ENCODE results near the gene LRRC4.

Gene LRRC4

GRCh38 chr7:127995881-127996215, 35.4 kb downstream of the LRRC4 start:
- Histone ChIP-seq H3K14ac (ENCODE audit: low read length in 2 of 2) (no peak overlapping the region), H3K9me3 (ENCODE audit: control insufficient read depth, low read length) (no peaks in the 10 kb centered on the region), H3K27me3 (ENCODE audit: control insufficient read depth in 1 of 2, insufficient read depth in 1 of 2, low read length in 2 of 2) (no peaks in the 10 kb centered on the region), H3K18ac (ENCODE audit: low read depth in 1 of 2, low read length in 2 of 2) (no peak overlapping the region), H3K4me2 (ENCODE audit: low read length, poor library complexity, severe bottlenecking) (no peak overlapping the region), H3K4me1 (ENCODE audit: control insufficient read depth, insufficient read depth, low read depth, low read length) (peaks cover 6% of the 10 kb centered on the region), H2BK120ac (ENCODE audit: low read depth, low read length) (no peak overlapping the region), H2AK5ac (ENCODE audit: low read length, severe bottlenecking) (no peak overlapping the region), H3K4ac (ENCODE audit: low read depth in 1 of 2, low read length in 2 of 2) (no peak overlapping the region), H2BK15ac (ENCODE audit: low read depth, poor library complexity, severe bottlenecking) (no peak overlapping the region), H4K91ac (ENCODE audit: low read length) (no peak overlapping the region), H3K79me1 (replicated peaks; ENCODE audit: low read length, poor library complexity, severe bottlenecking) (peaks cover 35% of the 10 kb centered on the region), H3K36me3 (ENCODE audit: control insufficient read depth in 1 of 2, insufficient read depth in 2 of 2, low read depth in 1 of 2, low read length in 2 of 2) (peaks cover 12 to 42% of the 10 kb centered on the region in 2 experiments), H2BK5ac (ENCODE audit: low read depth, low read length, poor library complexity, severe bottlenecking) (no peak overlapping the region), H4K8ac (ENCODE audit: low read length) (no peak overlapping the region), H3K27ac (ENCODE audit: low read length, poor library complexity, severe bottlenecking) (no peak overlapping the region), H2AFZ (ENCODE audit: low read depth, low read length) (no peak overlapping the region), H2BK12ac (ENCODE audit: low read length in 2 of 2) (no peak overlapping the region), H3K23ac (ENCODE audit: low read length in 2 of 2) (no peak overlapping the region), H3K9ac (ENCODE audit: low read length) (peak overlapping the region; percentile 50), H3K4me3 (ENCODE audit: insufficient read depth in 1 of 2, low read depth in 1 of 2, low read length in 2 of 2) (peak overlapping the region in 1 of 2 experiments; percentile 34)
- DNase-seq = peak; percentile 45
- 73% methylated on average over 3 of the region's 3 CpGs for WGBS

GRCh38 chr7:127995156-127995880, 35.9 kb downstream of the LRRC4 start:
- H2BK12ac ChIP-seq (ENCODE audit: low read length in 2 of 2) = no peak overlapping the region
- H3K4me1 ChIP-seq (ENCODE audit: control insufficient read depth, insufficient read depth, low read depth, low read length) = peaks cover 5% of the 10 kb centered on the region
- H3K4ac ChIP-seq (ENCODE audit: low read depth in 1 of 2, low read length in 2 of 2) = no peak overlapping the region
- peaks cover 38% of the 10 kb centered on the region for H3K79me1 ChIP-seq (replicated peaks; ENCODE audit: low read length, poor library complexity, severe bottlenecking)
- H3K27me3 ChIP-seq (ENCODE audit: control insufficient read depth in 1 of 2, insufficient read depth in 1 of 2, low read length in 2 of 2) = no peaks in the 10 kb centered on the region
- peak overlapping the region in 1 of 2 experiments; percentile 85 for H3K14ac ChIP-seq (ENCODE audit: low read length in 2 of 2)
- DNase-seq = peak; percentile 50
- H3K18ac ChIP-seq (ENCODE audit: low read depth in 1 of 2, low read length in 2 of 2) = peak overlapping the region in 1 of 2 experiments; percentile 65
- H3K23ac ChIP-seq (ENCODE audit: low read length in 2 of 2) = no peak overlapping the region
- H3K9ac ChIP-seq (ENCODE audit: low read length) = peak overlapping the region; percentile 50
- no peak overlapping the region for H2AK5ac ChIP-seq (ENCODE audit: low read length, severe bottlenecking)
- no peak overlapping the region for H2BK120ac ChIP-seq (ENCODE audit: low read depth, low read length)
- H3K4me2 ChIP-seq (ENCODE audit: low read length, poor library complexity, severe bottlenecking) = no peak overlapping the region
- H2BK5ac ChIP-seq (ENCODE audit: low read depth, low read length, poor library complexity, severe bottlenecking) = no peak overlapping the region
- no peak overlapping the region for H4K91ac ChIP-seq (ENCODE audit: low read length)
- H3K9me3 ChIP-seq (ENCODE audit: control insufficient read depth, low read length) = no peaks in the 10 kb centered on the region
- H4K8ac ChIP-seq (ENCODE audit: low read length) = no peak overlapping the region
- H2AFZ ChIP-seq (ENCODE audit: low read depth, low read length) = no peak overlapping the region
- H3K36me3 ChIP-seq (ENCODE audit: control insufficient read depth in 1 of 2, insufficient read depth in 2 of 2, low read depth in 1 of 2, low read length in 2 of 2) = peaks cover 14 to 48% of the 10 kb centered on the region in 2 experiments
- 52% methylated on average over 3 of the region's 3 CpGs for WGBS
- H3K4me3 ChIP-seq (ENCODE audit: insufficient read depth in 1 of 2, low read depth in 1 of 2, low read length in 2 of 2) = peak overlapping the region in 1 of 2 experiments; percentile 39
- no peak overlapping the region for H2BK15ac ChIP-seq (ENCODE audit: low read depth, poor library complexity, severe bottlenecking)
- peak overlapping the region; percentile 44 for H3K27ac ChIP-seq (ENCODE audit: low read length, poor library complexity, severe bottlenecking)

GRCh38 chr7:127993987-127994386, 37.2 kb downstream of the LRRC4 start:
- Histone ChIP-seq H3K27me3 (ENCODE audit: control insufficient read depth in 1 of 2, insufficient read depth in 1 of 2, low read length in 2 of 2) (no peaks in the 10 kb centered on the region), H2BK5ac (ENCODE audit: low read depth, low read length, poor library complexity, severe bottlenecking) (no peak overlapping the region), H3K18ac (ENCODE audit: low read depth in 1 of 2, low read length in 2 of 2) (no peak overlapping the region), H4K91ac (ENCODE audit: low read length) (no peak overlapping the region), H4K8ac (ENCODE audit: low read length) (no peak overlapping the region), H3K4me3 (ENCODE audit: insufficient read depth in 1 of 2, low read depth in 1 of 2, low read length in 2 of 2) (no peak overlapping the region), H2AFZ (ENCODE audit: low read depth, low read length) (no peak overlapping the region), H3K36me3 (ENCODE audit: control insufficient read depth in 1 of 2, insufficient read depth in 2 of 2, low read depth in 1 of 2, low read length in 2 of 2) (peaks cover 14 to 48% of the 10 kb centered on the region in 2 experiments), H2BK12ac (ENCODE audit: low read length in 2 of 2) (no peak overlapping the region), H3K23ac (ENCODE audit: low read length in 2 of 2) (no peak overlapping the region), H2BK15ac (ENCODE audit: low read depth, poor library complexity, severe bottlenecking) (no peak overlapping the region), H3K27ac (ENCODE audit: low read length, poor library complexity, severe bottlenecking) (no peak overlapping the region), H3K9ac (ENCODE audit: low read length) (no peak overlapping the region), H3K4ac (ENCODE audit: low read depth in 1 of 2, low read length in 2 of 2) (no peak overlapping the region), H3K4me1 (ENCODE audit: control insufficient read depth, insufficient read depth, low read depth, low read length) (peaks cover 5% of the 10 kb centered on the region), H2BK120ac (ENCODE audit: low read depth, low read length) (no peak overlapping the region), H3K14ac (ENCODE audit: low read length in 2 of 2) (no peak overlapping the region), H2AK5ac (ENCODE audit: low read length, severe bottlenecking) (no peak overlapping the region), H3K79me1 (replicated peaks; ENCODE audit: low read length, poor library complexity, severe bottlenecking) (peaks cover 42% of the 10 kb centered on the region), H3K9me3 (ENCODE audit: control insufficient read depth, low read length) (no peaks in the 10 kb centered on the region), H3K4me2 (ENCODE audit: low read length, poor library complexity, severe bottlenecking) (no peak overlapping the region)
- 95% methylated on average over 5 of the region's 5 CpGs for WGBS
- DNase-seq = no peak

GRCh38 chr7:127993317-127993716, 37.9 kb downstream of the LRRC4 start:
- WGBS = 97% methylated on average over 6 of the region's 6 CpGs

More at GRCh38 chr7:127993317-127993716, 37.9 kb downstream of the LRRC4 start:
- Histone ChIP-seq H2BK15ac (ENCODE audit: low read depth, poor library complexity, severe bottlenecking) (no peak overlapping the region), H3K4me3 (ENCODE audit: insufficient read depth in 1 of 2, low read depth in 1 of 2, low read length in 2 of 2) (no peak overlapping the region), H2BK120ac (ENCODE audit: low read depth, low read length) (no peak overlapping the region), H4K91ac (ENCODE audit: low read length) (no peak overlapping the region), H3K4me2 (ENCODE audit: low read length, poor library complexity, severe bottlenecking) (no peak overlapping the region), H3K79me1 (replicated peaks; ENCODE audit: low read length, poor library complexity, severe bottlenecking) (peaks cover 40% of the 10 kb centered on the region), H2AK5ac (ENCODE audit: low read length, severe bottlenecking) (no peak overlapping the region), H3K4me1 (ENCODE audit: control insufficient read depth, insufficient read depth, low read depth, low read length) (peaks cover 6% of the 10 kb centered on the region), H3K9ac (ENCODE audit: low read length) (no peak overlapping the region), H3K27me3 (ENCODE audit: control insufficient read depth in 1 of 2, insufficient read depth in 1 of 2, low read length in 2 of 2) (no peaks in the 10 kb centered on the region), H2BK12ac (ENCODE audit: low read length in 2 of 2) (no peak overlapping the region), H4K8ac (ENCODE audit: low read length) (no peak overlapping the region), H3K27ac (ENCODE audit: low read length, poor library complexity, severe bottlenecking) (no peak overlapping the region), H3K9me3 (ENCODE audit: control insufficient read depth, low read length) (no peaks in the 10 kb centered on the region), H3K4ac (ENCODE audit: low read depth in 1 of 2, low read length in 2 of 2) (no peak overlapping the region), H3K18ac (ENCODE audit: low read depth in 1 of 2, low read length in 2 of 2) (no peak overlapping the region), H2AFZ (ENCODE audit: low read depth, low read length) (no peak overlapping the region), H3K23ac (ENCODE audit: low read length in 2 of 2) (no peak overlapping the region), H3K14ac (ENCODE audit: low read length in 2 of 2) (no peak overlapping the region), H2BK5ac (ENCODE audit: low read depth, low read length, poor library complexity, severe bottlenecking) (no peak overlapping the region), H3K36me3 (ENCODE audit: control insufficient read depth in 1 of 2, insufficient read depth in 2 of 2, low read depth in 1 of 2, low read length in 2 of 2) (peaks cover 14 to 43% of the 10 kb centered on the region in 2 experiments)
- no peak for DNase-seq

All from mesenchymal stem cell (in vitro differentiated cells and primary cell).